HG02943 (cell line): ENCODE results near the gene SPATA12.

Experiments
- ATAC-seq: cut with Tn5 transposase; IDR thresholded peaks from one replicate; pipeline ENCODE4 v1.9.1; 2021; ENCODE audit warnings: mild to moderate bottlenecking, low read depth, moderate library complexity; ENCODE audit not compliant: unreplicated experiment

Gene SPATA12

GRCh38 chr3:57109437-57110199 is 49.2 kb downstream of the SPATA12 start:
- no peak for ATAC-seq

DNA sequence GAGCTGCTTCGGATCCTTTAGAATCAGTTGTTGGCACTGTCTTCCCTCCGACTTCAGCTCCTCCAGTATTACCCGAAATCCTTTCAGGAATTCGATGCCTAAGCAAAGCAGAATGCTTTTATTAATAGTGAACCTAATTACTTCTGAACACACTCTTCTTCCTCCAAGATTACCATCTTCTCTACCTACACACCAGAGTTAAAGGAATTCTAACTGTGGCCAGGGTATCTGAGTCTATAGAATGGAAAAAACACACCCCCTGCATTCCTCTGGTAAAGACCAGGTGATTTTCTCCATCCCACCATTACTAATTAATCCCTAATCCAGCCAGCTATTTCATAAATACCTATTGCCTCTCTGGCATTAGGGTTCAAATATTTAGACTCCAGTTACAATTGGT is 49.8 kb downstream of the SPATA12 start:
- ATAC-seq = no peak

DNA sequence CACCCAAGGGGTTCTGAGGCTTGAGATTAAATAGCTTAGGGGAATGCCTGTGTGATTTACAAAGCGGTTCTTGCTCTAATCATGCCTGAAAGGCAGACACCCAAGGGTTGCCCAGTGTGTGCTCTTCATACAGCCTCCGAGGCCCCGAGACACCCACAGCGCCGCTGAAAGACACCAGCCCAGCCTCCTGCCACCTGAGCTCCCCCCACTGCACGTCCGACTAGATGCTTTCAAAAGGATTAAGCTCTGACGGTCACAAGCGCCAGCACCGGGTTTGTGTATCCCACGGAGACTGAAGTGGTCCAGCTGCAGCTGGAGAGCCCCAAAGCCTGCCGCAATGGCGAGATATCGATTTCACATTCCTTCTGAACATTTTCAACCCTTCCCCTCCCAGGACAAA is 50.3 kb downstream of the SPATA12 start:
- ATAC-seq = no peak

- ATAC-seq = no peak
Measured at GRCh38 chr3:57112206-57112605, 51.7 kb downstream of the SPATA12 start.

DNA sequence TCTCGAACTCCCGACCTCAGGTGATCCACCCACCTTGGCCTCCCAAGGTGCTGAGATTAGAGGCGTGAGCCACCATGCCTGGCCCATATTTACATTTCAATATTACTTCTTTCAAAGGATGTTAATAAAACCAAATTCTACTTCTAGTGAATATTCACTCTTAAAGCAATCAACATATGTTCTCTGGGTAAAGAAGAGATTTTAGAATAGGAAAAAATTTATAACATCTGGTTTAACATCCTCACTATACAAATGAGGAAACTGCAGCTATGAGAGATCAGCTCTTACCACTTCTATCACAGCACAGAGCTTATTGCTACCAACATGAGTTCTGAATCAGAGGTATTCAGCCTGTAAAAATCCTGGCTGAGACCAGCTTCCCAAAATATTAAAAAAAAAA is 56.0 kb downstream of the SPATA12 start:
- ATAC-seq = no peak

DNA sequence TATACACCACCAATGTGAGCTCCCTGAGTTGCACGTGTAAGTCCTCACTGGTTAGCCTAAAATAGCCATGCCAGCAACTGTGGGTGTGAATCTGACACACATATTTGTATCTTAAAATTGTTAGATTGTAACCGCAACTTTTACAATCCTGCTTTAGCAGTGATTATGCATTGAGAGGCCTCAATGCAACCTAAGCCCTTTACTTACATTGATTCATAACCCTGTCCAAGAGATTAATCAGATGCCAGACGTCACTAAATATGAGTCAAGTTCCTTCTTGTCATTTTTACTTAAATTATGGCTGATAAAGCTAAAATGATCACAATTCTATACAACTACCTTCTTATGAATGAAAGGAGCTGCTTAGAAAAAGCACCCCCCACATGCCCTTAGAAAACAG is 57.8 kb downstream of the SPATA12 start:
- ATAC-seq = no peak

GRCh38 chr3:57120040-57120439 is 59.6 kb downstream of the SPATA12 start:
- ATAC-seq = no peak

DNA sequence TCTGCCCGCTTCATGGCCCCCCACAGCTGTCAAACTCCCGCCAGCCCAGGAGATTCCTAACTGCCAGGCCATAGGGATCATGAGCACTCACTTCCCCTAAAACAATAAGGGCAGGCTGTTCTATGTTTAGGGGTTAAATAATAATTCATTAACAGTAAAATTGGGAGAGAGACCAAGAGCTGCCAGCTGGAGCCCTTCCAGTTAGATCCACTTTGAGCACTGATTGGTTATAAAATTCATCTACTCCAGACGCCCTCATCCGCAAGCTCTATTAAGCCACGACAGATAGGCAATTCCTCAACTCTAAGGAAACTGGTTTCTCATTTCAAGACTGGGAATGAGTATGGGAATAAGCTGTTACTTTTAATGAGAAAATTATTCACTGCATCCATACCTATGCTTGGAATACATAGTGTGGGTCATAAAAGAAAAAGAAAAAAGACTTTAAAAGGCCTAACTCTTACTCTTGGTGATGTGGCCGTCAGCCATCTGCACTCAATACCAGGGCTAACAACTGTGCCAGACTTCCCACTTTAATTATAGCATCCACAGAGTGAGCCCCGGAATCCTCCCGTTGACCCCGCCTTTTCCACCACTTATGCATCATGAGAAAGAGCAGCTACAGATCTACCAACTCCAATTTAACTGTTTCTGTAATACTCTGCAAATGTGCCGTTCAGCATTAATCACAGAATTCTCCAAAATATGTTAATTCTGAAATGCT is 60.1 kb downstream of the SPATA12 start:
- no peak for ATAC-seq
